ENCODE results near the gene ADARB2. TPM values are rescaled to one million over a fixed set of nuclear protein-coding genes. Genes with fewer than 3 reads are reported as not detected.

Gene ADARB2
- total RNA-seq, 4 donors from 2014 or later = 2.3 to 3.7 (median 2.6) TPM

GRCh38 chr10:1655367-1655766 is 82.0 kb downstream of the ADARB2 start:
- intact Hi-C loops (cut with DNase I) = no loop called here
- no peak for DNase-seq (ENCODE audit: extremely low spot score)
- no peaks in the 10 kb centered on the region for H3K36me3 ChIP-seq
- H3K9me3 ChIP-seq = no peaks in the 10 kb centered on the region
- 82% methylated on average over 3 of the region's 3 CpGs for WGBS
- no peak for TF ChIP-seq POLR2AphosphoS5 (IDR thresholded peaks at IDR 0.05)
- no peak for TF ChIP-seq POLR2A (IDR thresholded peaks at IDR 0.05; ENCODE audit: low read depth)
- no peak for TF ChIP-seq CTCF (IDR thresholded peaks at IDR 0.05)
- TF ChIP-seq EP300 (IDR thresholded peaks at IDR 0.05) = no peak
- H3K27ac ChIP-seq (replicated peaks in 1 of 4) = no peak overlapping the region
- peaks cover 0 to 57% (median 0%) of the 10 kb centered on the region in 4 donors for H3K27me3 ChIP-seq
- H3K4me1 ChIP-seq = no peaks in the 10 kb centered on the region
- no peak overlapping the region for H3K4me3 ChIP-seq

GRCh38 chr10:1654811-1655356 is 82.4 kb downstream of the ADARB2 start:
- no peak for DNase-seq (ENCODE audit: extremely low spot score)
- Histone ChIP-seq H3K4me3 (no peak overlapping the region), H3K27ac (replicated peaks in 1 of 4) (no peak overlapping the region), H3K9me3 (no peaks in the 10 kb centered on the region), H3K27me3 (peaks cover 0 to 59% (median 0%) of the 10 kb centered on the region in 4 donors), H3K36me3 (no peaks in the 10 kb centered on the region), H3K4me1 (no peaks in the 10 kb centered on the region)
- TF ChIP-seq EP300 (IDR thresholded peaks at IDR 0.05) (no peak), CTCF (IDR thresholded peaks at IDR 0.05) (no peak), POLR2A (IDR thresholded peaks at IDR 0.05; ENCODE audit: low read depth) (no peak), POLR2AphosphoS5 (IDR thresholded peaks at IDR 0.05) (no peak)
- WGBS = 71% methylated on average over 8 of the region's 9 CpGs
- intact Hi-C loops (cut with DNase I) = no loop called here

GRCh38 chr10:1654247-1654646 is 83.1 kb downstream of the ADARB2 start:
- Histone ChIP-seq H3K27me3 (peaks cover 0 to 54% (median 0%) of the 10 kb centered on the region in 4 donors), H3K9me3 (no peaks in the 10 kb centered on the region), H3K4me3 (no peak overlapping the region), H3K27ac (replicated peaks in 1 of 4) (no peak overlapping the region), H3K36me3 (no peaks in the 10 kb centered on the region), H3K4me1 (no peaks in the 10 kb centered on the region)
- no peak for DNase-seq (ENCODE audit: extremely low spot score)
- intact Hi-C loops (cut with DNase I) = no loop called here
- whole genome bisulfite sequencing = 62% methylated on average over 3 of the region's 6 CpGs
- TF ChIP-seq POLR2A (IDR thresholded peaks at IDR 0.05; ENCODE audit: low read depth) (no peak), EP300 (IDR thresholded peaks at IDR 0.05) (no peak)

- Histone ChIP-seq H3K9me3 (no peaks in the 10 kb centered on the region), H3K4me3 (no peak overlapping the region), H3K27me3 (peaks cover 0 to 51% (median 0%) of the 10 kb centered on the region in 4 donors), H3K4me1 (no peaks in the 10 kb centered on the region), H3K36me3 (no peaks in the 10 kb centered on the region), H3K27ac (replicated peaks in 1 of 4) (no peak overlapping the region)
- WGBS = 80% methylated on average over 7 of the region's 11 CpGs
- DNase-seq (ENCODE audit: extremely low spot score) = no peak
- intact Hi-C loops (cut with DNase I) = no loop called here
- TF ChIP-seq POLR2A (IDR thresholded peaks at IDR 0.05; ENCODE audit: low read depth) = no peak
- TF ChIP-seq EP300 (IDR thresholded peaks at IDR 0.05) = no peak
These were observed 84.0 kb downstream of the ADARB2 start for GRCh38 chr10:1653321-1653720.

- TF ChIP-seq POLR2AphosphoS5 (IDR thresholded peaks at IDR 0.05) = no peak
- TF ChIP-seq EP300 (IDR thresholded peaks at IDR 0.05) = no peak
- no peak for TF ChIP-seq POLR2A (IDR thresholded peaks at IDR 0.05; ENCODE audit: low read depth)
- TF ChIP-seq CTCF (IDR thresholded peaks at IDR 0.05) = no peak
- Histone ChIP-seq H3K36me3 (no peaks in the 10 kb centered on the region), H3K27ac (replicated peaks in 1 of 4) (no peak overlapping the region), H3K4me3 (no peak overlapping the region), H3K27me3 (peaks cover 0 to 46% (median 0%) of the 10 kb centered on the region in 4 donors), H3K9me3 (no peaks in the 10 kb centered on the region), H3K4me1 (no peaks in the 10 kb centered on the region)
- no peak for DNase-seq (ENCODE audit: extremely low spot score)
- intact Hi-C loops (cut with DNase I) = no loop called here
- 50% methylated on average over 9 of the region's 9 CpGs for WGBS
These were observed 85.2 kb downstream of the ADARB2 start for GRCh38 chr10:1652151-1652550.

Measured in esophagus muscularis mucosa (tissue), 4 donors.